HAP-1 (cell line): ENCODE data around the gene AP1S1.
"Not testable (repeated sequence)": the region's sequence is repeated elsewhere in the genome, so short reads cannot be mapped to it uniquely, and the experiment has no call there.

Experiments used
- DNase-seq, 2 experiments: peaks; one replicate each; pipeline ENCODE4 v3.0.0-alpha.2; 2016 to 2020; ENCODE audit warnings: low spot score in 2 of 2
- H3K27me3 ChIP-seq: fragments of 250-450 bp; sonication (Bioruptor Pico); 2 replicates; pipeline ENCODE4 v1.5.1; 2020; ENCODE audit warnings: low read depth, mild to moderate bottlenecking, moderate library complexity
- H3K36me3 ChIP-seq: fragments of 250-450 bp; sonication (Bioruptor Pico); replicated peaks from 2 replicates; pipeline ENCODE4 v1.5.1; 2020; ENCODE audit warnings: mild to moderate bottlenecking
- H3K4me1 ChIP-seq: fragments of 250-450 bp; sonication (Bioruptor Pico); 2 replicates; pipeline ENCODE4 v1.5.1; 2020; ENCODE audit warnings: mild to moderate bottlenecking
- H3K4me3 ChIP-seq: fragments of 250-450 bp; sonication (Bioruptor Pico); 2 replicates; pipeline ENCODE4 v1.5.1; 2020; ENCODE audit warnings: mild to moderate bottlenecking, moderate library complexity
- H3K9me3 ChIP-seq: fragments of 250-450 bp; sonication (Bioruptor Pico); 2 replicates; pipeline ENCODE4 v1.5.1; 2020; ENCODE audit warnings: mild to moderate bottlenecking, moderate library complexity
- in situ Hi-C: fragments of 300-500 bp; cut with MboI; formaldehyde crosslinking; loops from 3 replicates; pipeline ENCODE4 v1.14.3; 2020; ENCODE audit warnings: low sequenced_read_pairs, inconsistent platforms, mixed read lengths

AP1S1 gene

DNA sequence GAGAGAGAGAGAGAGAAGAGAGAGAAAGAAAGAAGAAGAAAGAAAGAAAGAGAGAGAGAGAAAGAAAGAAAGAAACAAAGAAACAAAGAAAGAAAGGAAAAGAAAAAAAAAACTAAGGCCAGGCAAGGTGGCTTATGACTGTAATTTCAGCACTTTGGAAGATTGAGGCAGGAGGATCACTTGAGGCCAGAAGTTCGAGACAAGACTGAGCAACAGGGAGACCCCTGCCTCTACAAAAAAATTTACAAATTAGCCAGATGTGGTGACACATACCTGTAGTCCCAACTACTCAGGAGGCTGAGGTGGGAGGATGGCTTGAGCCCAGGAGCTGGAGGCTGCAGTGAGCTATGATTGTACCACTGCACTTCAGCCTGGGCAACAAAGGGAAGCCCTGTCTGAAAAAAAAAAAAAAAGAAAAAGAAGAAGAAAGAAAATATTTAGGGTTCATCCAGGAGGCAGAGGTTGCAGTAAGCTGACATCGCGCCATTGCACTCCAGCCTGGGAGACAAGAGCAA is 24.6 kb upstream of the AP1S1 start:
- no peak for DNase-seq
- Histone ChIP-seq H3K4me1 (peaks cover 3% of the 10 kb centered on the region; the same call in 1 of the 2 replicates), H3K36me3 (no peaks in the 10 kb centered on the region), H3K9me3 (no peaks in the 10 kb centered on the region), H3K27me3 (no peaks in the 10 kb centered on the region), H3K4me3 (no peak overlapping the region)
- in situ Hi-C loops, result loop anchor here (25.0 kb wide), 1 partner anchor 1133 kb away; no protein-coding TSS in a partner anchor

DNA sequence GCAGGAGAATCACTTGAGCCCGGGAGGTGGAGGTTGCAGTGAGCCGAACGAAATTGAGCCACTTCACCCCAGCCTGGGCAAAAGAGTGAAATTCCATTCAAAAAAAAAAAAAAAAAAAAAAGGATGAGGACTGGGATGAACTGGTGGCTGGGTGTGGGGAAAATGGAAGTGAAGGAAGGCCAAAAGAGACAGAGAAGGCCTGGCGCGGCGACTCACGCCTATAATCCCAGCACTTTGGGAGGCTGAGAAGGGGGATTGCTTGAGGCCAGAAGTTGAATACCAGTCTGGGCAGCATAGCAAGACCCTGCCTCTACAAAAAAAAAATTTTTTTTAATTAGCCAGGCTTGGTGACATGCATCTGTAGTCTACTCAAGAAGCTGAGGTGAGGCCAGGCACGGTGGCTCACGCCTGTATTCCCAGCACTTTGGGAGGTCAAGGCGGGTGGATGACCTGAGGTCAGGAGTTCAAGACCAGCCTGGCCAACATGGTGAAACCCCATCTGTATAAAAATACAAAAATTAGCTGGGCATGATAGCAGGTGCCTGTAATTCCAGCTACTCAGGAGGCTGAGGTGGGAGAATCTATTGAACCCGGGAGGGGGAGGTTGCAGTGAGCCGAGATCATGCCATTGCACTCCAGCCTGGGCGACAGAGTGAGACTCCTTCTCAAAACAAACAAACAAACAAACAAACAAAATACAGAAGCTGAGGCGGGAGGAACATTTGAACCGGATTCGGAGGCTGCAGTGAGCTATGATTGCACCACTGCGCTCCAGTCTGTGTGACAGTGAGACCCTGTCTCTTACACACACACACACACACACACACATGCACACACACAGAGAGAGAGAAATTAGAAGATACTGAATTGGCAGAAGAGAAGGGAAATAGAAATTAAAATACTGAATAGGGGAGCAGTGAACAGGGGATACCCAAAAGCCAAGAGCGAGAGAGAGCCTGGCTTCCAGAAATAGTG is 21.4 kb upstream of the AP1S1 start:
- H3K9me3 ChIP-seq, DNase-seq, H3K4me1 ChIP-seq, H3K4me3 ChIP-seq, H3K27me3 ChIP-seq, H3K36me3 ChIP-seq: not testable (repeated sequence)
- in situ Hi-C loops, result loop anchor here (25.0 kb wide), 1 partner anchor 1129 kb away; no protein-coding TSS in a partner anchor

DNA sequence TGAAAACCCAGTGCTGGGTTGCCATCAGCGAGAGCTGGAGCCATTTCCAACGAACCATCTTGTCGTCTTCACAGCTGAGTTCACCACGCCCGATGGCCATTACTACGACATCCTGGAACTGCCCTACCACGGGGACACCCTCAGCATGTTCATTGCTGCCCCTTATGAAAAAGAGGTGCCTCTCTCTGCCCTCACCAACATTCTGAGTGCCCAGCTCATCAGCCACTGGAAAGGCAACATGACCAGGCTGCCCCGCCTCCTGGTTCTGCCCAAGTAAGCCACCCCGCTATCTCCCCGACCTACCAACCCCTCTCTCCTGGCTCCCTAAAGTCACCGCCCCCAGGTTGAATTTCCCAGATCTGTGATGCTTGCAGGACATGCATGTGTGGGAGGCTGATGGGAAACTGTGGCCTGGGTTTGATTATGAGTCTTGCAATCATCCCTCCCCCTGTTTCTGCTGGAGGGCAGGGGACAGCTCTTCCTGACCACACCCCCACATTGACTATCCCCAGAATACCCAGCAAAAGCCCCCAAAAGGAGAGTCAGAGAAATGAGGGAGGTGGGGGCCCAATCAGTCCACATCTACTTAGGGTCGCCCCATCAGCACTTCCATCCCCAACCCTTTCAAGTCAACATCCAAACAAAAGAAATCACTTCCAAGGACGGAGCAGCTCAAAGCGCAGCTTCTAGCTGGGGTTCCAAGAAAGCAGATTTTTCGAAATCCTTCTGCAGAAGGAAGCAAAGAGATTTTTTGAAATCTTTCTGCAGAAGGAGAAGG is 20.5 kb upstream of the AP1S1 start:
- no peak overlapping the region for H3K4me3 ChIP-seq
- H3K27me3 ChIP-seq, result no peaks in the 10 kb centered on the region; the same call in 1 of the 2 replicates
- H3K4me1 ChIP-seq, result peaks cover 5% of the 10 kb centered on the region; the same call in 1 of the 2 replicates
- no peak for DNase-seq
- in situ Hi-C loops, result loop anchor here (25.0 kb wide), 1 partner anchor 1128 kb away; no protein-coding TSS in a partner anchor
- H3K36me3 ChIP-seq, result no peaks in the 10 kb centered on the region
- H3K9me3 ChIP-seq, result no peaks in the 10 kb centered on the region

DNA sequence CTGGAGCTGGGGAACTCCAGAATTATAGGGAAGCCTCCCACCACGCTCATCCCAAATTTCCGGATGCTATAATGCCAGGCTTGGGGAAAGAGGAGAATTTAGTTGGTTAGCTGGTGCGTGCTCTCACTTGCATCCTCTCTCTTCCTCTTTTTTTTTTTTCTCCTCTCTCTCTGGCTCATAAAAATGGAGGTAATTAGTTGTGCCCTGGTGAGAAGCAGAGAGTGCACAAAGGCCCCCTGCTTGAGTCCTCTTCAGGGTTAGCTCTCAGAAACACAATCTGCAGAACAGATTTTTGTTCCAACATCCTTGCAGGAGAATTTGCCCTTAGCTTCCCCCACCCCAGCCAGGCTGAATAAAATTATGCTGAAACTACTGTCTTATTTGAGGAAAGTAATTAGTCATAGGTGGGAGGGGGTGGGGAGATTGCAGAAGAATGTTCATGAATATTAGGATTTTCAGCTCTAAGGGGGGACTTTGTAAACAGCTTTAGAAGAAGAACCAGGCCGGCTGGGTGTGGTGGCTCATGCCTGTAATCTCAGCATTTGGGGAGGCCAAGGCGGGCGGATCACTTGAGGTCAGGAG is 19.8 kb upstream of the AP1S1 start:
- in situ Hi-C loops, result loop anchor here (25.0 kb wide), 1 partner anchor 1128 kb away; no protein-coding TSS in a partner anchor
- Histone ChIP-seq H3K4me3 (no peak overlapping the region), H3K27me3 (no peaks in the 10 kb centered on the region; the same call in 1 of the 2 replicates), H3K36me3 (no peaks in the 10 kb centered on the region), H3K4me1 (peaks cover 5% of the 10 kb centered on the region; the same call in 1 of the 2 replicates), H3K9me3 (no peaks in the 10 kb centered on the region)
- no peak for DNase-seq

DNA sequence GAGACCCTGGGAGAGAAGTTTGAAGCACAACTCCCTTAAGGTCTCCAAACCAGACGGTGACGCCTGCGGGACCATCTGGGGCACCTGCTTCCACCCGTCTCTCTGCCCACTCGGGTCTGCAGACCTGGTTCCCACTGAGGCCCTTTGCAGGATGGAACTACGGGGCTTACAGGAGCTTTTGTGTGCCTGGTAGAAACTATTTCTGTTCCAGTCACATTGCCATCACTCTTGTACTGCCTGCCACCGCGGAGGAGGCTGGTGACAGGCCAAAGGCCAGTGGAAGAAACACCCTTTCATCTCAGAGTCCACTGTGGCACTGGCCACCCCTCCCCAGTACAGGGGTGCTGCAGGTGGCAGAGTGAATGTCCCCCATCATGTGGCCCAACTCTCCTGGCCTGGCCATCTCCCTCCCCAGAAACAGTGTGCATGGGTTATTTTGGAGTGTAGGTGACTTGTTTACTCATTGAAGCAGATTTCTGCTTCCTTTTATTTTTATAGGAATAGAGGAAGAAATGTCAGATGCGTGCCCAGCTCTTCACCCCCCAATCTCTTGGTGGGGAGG is 16.5 kb upstream of the AP1S1 start:
- Histone ChIP-seq H3K27me3 (no peaks in the 10 kb centered on the region; the same call in 1 of the 2 replicates), H3K36me3 (no peaks in the 10 kb centered on the region), H3K4me3 (no peak overlapping the region), H3K4me1 (peaks cover 5% of the 10 kb centered on the region; the same call in 1 of the 2 replicates), H3K9me3 (no peaks in the 10 kb centered on the region)
- no peak for DNase-seq
- in situ Hi-C loops, result loop anchor here (25.0 kb wide), 1 partner anchor 1125 kb away; no protein-coding TSS in a partner anchor

DNA sequence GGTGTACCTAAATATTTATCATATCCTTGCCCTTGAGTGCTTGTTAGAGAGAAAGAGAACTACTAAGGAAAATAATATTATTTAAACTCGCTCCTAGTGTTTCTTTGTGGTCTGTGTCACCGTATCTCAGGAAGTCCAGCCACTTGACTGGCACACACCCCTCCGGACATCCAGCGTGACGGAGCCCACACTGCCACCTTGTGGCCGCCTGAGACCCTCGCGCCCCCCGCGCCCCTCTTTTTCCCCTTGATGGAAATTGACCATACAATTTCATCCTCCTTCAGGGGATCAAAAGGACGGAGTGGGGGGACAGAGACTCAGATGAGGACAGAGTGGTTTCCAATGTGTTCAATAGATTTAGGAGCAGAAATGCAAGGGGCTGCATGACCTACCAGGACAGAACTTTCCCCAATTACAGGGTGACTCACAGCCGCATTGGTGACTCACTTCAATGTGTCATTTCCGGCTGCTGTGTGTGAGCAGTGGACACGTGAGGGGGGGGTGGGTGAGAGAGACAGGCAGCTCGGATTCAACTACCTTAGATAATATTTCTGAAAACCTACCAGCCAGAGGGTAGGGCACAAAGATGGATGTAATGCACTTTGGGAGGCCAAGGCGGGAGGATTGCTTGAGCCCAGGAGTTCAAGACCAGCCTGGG is 15.9 kb upstream of the AP1S1 start:
- Histone ChIP-seq H3K27me3 (no peaks in the 10 kb centered on the region; the same call in 1 of the 2 replicates), H3K9me3 (no peaks in the 10 kb centered on the region), H3K4me3 (peak overlapping the region; percentile 15), H3K36me3 (no peaks in the 10 kb centered on the region), H3K4me1 (peaks cover 5% of the 10 kb centered on the region; the same call in 1 of the 2 replicates)
- in situ Hi-C loops, result loop anchor here (25.0 kb wide), 1 partner anchor 1124 kb away; no protein-coding TSS in a partner anchor
- peak; percentile 67 to 83 for DNase-seq

DNA sequence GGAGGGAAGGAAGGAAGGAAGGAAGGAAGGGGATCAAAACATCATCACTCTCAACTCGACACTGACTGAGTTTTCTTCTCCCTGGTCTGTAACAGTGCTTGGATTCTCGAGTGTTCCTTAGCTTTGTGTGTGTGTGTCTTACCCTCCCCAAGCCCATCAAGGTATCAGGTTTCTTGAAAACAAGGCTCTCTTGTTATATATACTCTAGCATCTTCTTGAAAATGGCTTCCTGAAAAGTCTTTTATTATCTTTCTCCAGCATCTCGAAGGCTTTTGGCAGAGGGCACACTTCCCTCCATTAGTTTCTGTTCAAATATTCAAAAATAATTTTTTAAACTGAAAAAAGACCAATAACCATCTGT is 14.0 kb upstream of the AP1S1 start:
- DNase-seq, result no peak
- Histone ChIP-seq H3K4me1 (peaks cover 5% of the 10 kb centered on the region; the same call in 1 of the 2 replicates), H3K27me3 (no peaks in the 10 kb centered on the region; the same call in 1 of the 2 replicates), H3K36me3 (no peaks in the 10 kb centered on the region), H3K4me3 (no peak overlapping the region), H3K9me3 (no peaks in the 10 kb centered on the region)
- in situ Hi-C loops, result loop anchor here (25.0 kb wide), 1 partner anchor 1122 kb away; no protein-coding TSS in a partner anchor

DNA sequence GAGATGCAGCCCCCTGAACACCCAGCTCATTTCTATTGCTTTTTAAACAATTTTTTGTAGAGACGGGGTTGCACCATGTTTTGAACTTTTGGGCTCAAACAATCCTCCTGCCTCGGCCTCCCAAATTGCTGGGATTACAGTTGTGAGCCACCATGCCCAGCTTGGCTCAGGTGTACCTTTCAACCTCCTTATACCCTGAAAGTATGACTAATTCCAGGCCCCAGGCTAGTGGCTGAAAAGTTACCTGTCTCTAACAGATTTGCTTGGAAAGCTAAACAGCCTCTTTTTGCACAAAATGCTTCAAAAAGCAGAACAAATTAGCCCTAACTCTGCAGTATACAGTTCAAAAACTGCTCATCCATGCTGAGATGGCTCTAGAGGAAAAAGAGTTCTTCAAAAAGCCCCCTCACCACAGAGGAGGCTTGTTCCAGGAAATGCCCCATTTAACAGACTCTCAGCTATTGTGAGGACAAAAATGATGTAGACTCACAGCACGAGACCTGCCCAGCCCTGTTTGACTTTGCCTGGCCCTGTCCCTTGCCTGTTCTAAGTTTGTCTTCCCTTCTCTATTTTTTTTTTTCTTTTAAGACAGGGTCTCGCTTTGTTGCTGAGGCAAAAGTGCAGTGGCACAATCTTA is 13.4 kb upstream of the AP1S1 start:
- Histone ChIP-seq H3K36me3 (no peaks in the 10 kb centered on the region), H3K9me3 (no peaks in the 10 kb centered on the region), H3K27me3 (no peaks in the 10 kb centered on the region; the same call in 1 of the 2 replicates), H3K4me1 (peaks cover 5% of the 10 kb centered on the region; the same call in 1 of the 2 replicates), H3K4me3 (no peak overlapping the region)
- DNase-seq, result no peak
- in situ Hi-C loops, result loop anchor here (25.0 kb wide), 1 partner anchor 1121 kb away; no protein-coding TSS in a partner anchor

DNA sequence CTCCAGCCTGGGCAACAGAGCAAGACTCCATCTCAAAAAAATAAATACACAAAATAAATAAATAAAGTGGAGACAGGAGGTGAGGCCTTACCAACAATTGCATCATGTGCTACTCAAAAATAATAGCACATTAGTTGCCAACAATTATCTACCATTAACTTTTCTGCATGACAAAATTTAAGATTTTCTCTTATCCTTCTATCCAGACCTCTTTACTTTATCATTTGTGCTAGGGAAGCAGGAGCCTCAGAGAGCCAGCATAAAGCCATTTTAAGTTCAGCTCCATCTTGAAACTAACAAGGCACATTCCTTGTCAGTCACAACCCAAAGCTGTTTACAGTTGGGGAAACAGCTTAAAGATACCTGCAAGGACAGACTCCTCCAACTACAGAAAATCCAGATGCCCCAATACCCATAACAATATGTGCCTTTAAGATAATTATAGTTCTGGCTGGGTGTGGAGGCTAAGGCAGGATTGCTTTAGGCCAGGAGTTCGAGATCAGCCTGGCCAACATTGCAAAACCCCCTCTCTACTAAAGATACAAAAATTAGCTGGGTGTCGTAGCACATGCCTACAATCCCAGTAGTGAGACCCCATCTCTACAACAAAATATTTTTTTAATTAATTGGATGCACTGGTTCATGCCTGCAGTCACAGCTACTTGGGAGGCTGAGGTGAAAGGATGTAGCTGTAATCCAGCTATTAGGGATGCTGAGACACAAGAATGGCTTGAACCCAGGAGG is 2.2 kb upstream of the AP1S1 start:
- in situ Hi-C loops, result no loop called here
- H3K9me3 ChIP-seq, result no peaks in the 10 kb centered on the region
- no peak for DNase-seq
- H3K4me1 ChIP-seq, result no peaks in the 10 kb centered on the region
- no peaks in the 10 kb centered on the region for H3K36me3 ChIP-seq
- no peak overlapping the region for H3K4me3 ChIP-seq
- H3K27me3 ChIP-seq, result no peaks in the 10 kb centered on the region

DNA sequence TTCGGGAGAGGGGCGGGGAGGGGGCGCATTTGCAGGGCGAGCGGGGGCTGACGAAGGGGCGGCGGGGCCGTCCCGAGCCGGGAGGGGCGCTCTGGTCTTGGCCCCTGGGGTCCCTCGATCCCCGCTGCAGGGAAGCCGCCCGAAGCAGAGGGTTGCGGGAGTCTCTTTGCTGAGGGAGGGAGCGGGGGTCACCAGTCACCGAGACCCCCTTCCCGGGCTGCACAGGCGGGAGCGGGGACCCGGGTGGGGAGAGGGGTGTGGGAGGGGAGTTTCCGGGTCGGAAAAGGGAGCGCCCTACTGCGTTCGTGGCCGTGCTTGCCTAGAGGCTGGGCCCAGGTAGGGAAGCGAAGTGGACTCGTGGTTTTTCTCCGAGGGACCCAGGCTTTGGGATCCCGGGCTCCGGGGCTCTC is 422 bp downstream of the AP1S1 start:
- Histone ChIP-seq H3K27me3 (no peaks in the 10 kb centered on the region), H3K9me3 (no peaks in the 10 kb centered on the region), H3K4me3 (peak overlapping the region; percentile 71), H3K4me1 (no peaks in the 10 kb centered on the region), H3K36me3 (no peaks in the 10 kb centered on the region)
- in situ Hi-C loops, result no loop called here
- DNase-seq, result peak in 1 of 2 experiments; percentile 27

DNA sequence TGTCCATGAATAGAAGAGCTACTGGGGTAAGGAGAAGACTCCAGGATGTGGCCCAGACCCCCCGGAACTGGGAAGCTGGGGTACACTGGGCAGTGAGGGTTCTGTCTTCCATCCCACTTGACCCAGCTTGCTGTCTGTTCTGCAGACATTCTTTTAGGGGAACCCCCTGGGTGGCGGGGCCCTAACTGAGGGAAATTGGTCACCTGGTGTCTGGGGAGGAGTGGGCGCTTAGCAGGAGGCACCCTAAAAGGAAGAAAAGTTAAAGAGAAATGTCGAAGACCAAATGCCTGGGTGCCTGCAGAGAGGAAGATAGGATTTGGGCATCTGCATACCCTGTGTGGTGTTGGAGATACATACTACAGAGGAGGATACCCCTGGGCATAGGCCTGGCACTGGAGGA is 1.0 kb downstream of the AP1S1 start:
- Histone ChIP-seq H3K36me3 (no peaks in the 10 kb centered on the region), H3K27me3 (no peaks in the 10 kb centered on the region), H3K4me3 (peak overlapping the region; percentile 71), H3K4me1 (no peaks in the 10 kb centered on the region), H3K9me3 (no peaks in the 10 kb centered on the region)
- in situ Hi-C loops, result no loop called here
- DNase-seq, result no peak
